Trophoblast cell (in vitro differentiated cells and primary cell): Measurements from ENCODE around the gene PTN.

Experiments used
- DNase-seq, 2 donors: peaks; one replicate each; pipeline ENCODE4 v3.0.0-alpha.2; 2016
- H2AFZ ChIP-seq: 2 replicates; pipeline ENCODE4 v1.6.1; 2013; ENCODE audit warnings: low read length, moderate library complexity, mild to moderate bottlenecking; ENCODE audit not compliant: insufficient read depth, poor library complexity
- H2AK5ac ChIP-seq: 2 replicates; pipeline ENCODE4 v1.6.1; 2013; ENCODE audit warnings: mild to moderate bottlenecking, low read length
- H2BK120ac ChIP-seq: 2 replicates; pipeline ENCODE4 v1.6.1; 2013; ENCODE audit warnings: low read length, mild to moderate bottlenecking, moderate library complexity; ENCODE audit not compliant: insufficient read depth, poor library complexity
- H2BK12ac ChIP-seq: 2 replicates; pipeline ENCODE4 v1.6.1; 2013; ENCODE audit warnings: mild to moderate bottlenecking, low read length, moderate library complexity
- H2BK5ac ChIP-seq: 2 replicates; pipeline ENCODE4 v1.6.1; 2013; ENCODE audit warnings: low read length, low read depth, moderate library complexity, mild to moderate bottlenecking; ENCODE audit not compliant: poor library complexity
- H3K14ac ChIP-seq: 2 replicates; pipeline ENCODE4 v1.6.1; 2013; ENCODE audit warnings: mild to moderate bottlenecking, low read length
- H3K18ac ChIP-seq: 2 replicates; pipeline ENCODE4 v1.6.1; 2013; ENCODE audit warnings: mild to moderate bottlenecking, low read length
- H3K23ac ChIP-seq: 2 replicates; pipeline ENCODE4 v1.6.1; 2013; ENCODE audit warnings: low read length
- H3K27ac ChIP-seq: 2 replicates; pipeline ENCODE4 v1.5.1; 2013; ENCODE audit warnings: low read depth, mild to moderate bottlenecking, inconsistent platforms, low read length, moderate library complexity
- H3K27me3 ChIP-seq: 2 replicates; pipeline ENCODE4 v1.6.1; 2013; ENCODE audit warnings: inconsistent platforms, mild to moderate bottlenecking, low read length, moderate library complexity; ENCODE audit not compliant: insufficient read depth
- H3K36me3 ChIP-seq, 2 experiments: 1 replicate in 1 of 2; 2 replicates in 1 of 2; pipeline ENCODE4 v1.6.1; 2013; ENCODE audit warnings: low read length in 2 of 2, mild to moderate bottlenecking in 2 of 2, moderate library complexity in 1 of 2; ENCODE audit not compliant: insufficient read depth in 2 of 2, control insufficient read depth in 1 of 2
- H3K4ac ChIP-seq: 2 replicates; pipeline ENCODE4 v1.6.1; 2013; ENCODE audit warnings: low read depth, mild to moderate bottlenecking, low read length, moderate library complexity
- H3K4me1 ChIP-seq, 2 experiments: 1 replicate in 1 of 2; 2 replicates in 1 of 2; pipeline ENCODE4 v1.6.1; 2013; ENCODE audit warnings: low read length in 2 of 2, mild to moderate bottlenecking in 2 of 2, moderate library complexity in 1 of 2; ENCODE audit not compliant: insufficient read depth in 2 of 2, control insufficient read depth in 1 of 2
- H3K4me2 ChIP-seq: 2 replicates; pipeline ENCODE4 v1.6.1; 2013; ENCODE audit warnings: inconsistent platforms, mild to moderate bottlenecking, low read length, moderate library complexity
- H3K4me3 ChIP-seq: 2 replicates; pipeline ENCODE4 v1.5.1; 2013; ENCODE audit warnings: mild to moderate bottlenecking, low read depth, low read length, inconsistent platforms
- H3K79me1 ChIP-seq: one replicate; pipeline ENCODE4 v1.6.1; 2013; ENCODE audit warnings: low read length
- H3K79me2 ChIP-seq: 2 replicates; pipeline ENCODE4 v1.6.1; 2013; ENCODE audit warnings: low read length, mild to moderate bottlenecking; ENCODE audit not compliant: control insufficient read depth, insufficient read depth, poor library complexity
- H3K9ac ChIP-seq: 2 replicates; pipeline ENCODE4 v1.6.1; 2013; ENCODE audit warnings: mild to moderate bottlenecking, low read length
- H3K9me3 ChIP-seq: 2 replicates; pipeline ENCODE4 v1.6.1; 2013; ENCODE audit warnings: low read depth, mild to moderate bottlenecking, control low read depth, inconsistent platforms, low read length; ENCODE audit not compliant: insufficient read depth
- H4K12ac ChIP-seq: 2 replicates; pipeline ENCODE4 v1.6.1; 2013; ENCODE audit warnings: low read depth, mild to moderate bottlenecking, low read length, moderate library complexity
- H4K8ac ChIP-seq: 2 replicates; pipeline ENCODE4 v1.6.1; 2013; ENCODE audit warnings: low read depth, mild to moderate bottlenecking, low read length, moderate library complexity
- H4K91ac ChIP-seq: one replicate; pipeline ENCODE4 v1.6.1; 2013; ENCODE audit warnings: low read depth, mild to moderate bottlenecking, low read length, moderate library complexity
- WGBS: extraction: QIAGEN DNeasy Blood & Tissue Kit; methylation state at CpG from one replicate; pipeline ENCODE4 v1.1.7; 2013; ENCODE audit warnings: missing lambda C conversion rate; ENCODE audit not compliant: insufficient read length, insufficient coverage; ENCODE audit errors: extremely low coverage; 5-methylcytosine and 5-hydroxymethylcytosine counted together

The PTN gene

GRCh38 chr7:137283153-137283552 is 60.4 kb downstream of the PTN start:
- no peak overlapping the region for H3K14ac ChIP-seq
- H3K27me3 ChIP-seq = no peaks in the 10 kb centered on the region
- no peak overlapping the region for H2AK5ac ChIP-seq
- no peak overlapping the region for H3K18ac ChIP-seq
- DNase-seq = no peak
- no peak overlapping the region for H2BK12ac ChIP-seq
- H3K4me1 ChIP-seq = no peaks in the 10 kb centered on the region
- no CpG with 5 or more reads among the region's 6 CpGs for WGBS
- no peaks in the 10 kb centered on the region for H3K36me3 ChIP-seq
- no peak overlapping the region for H4K12ac ChIP-seq
- no peaks in the 10 kb centered on the region for H3K79me2 ChIP-seq
- no peaks in the 10 kb centered on the region for H3K79me1 ChIP-seq
- H4K8ac ChIP-seq = no peak overlapping the region
- no peak overlapping the region for H3K4me2 ChIP-seq
- no peak overlapping the region for H3K4ac ChIP-seq
- H2BK120ac ChIP-seq = no peak overlapping the region
- H4K91ac ChIP-seq = no peak overlapping the region
- no peak overlapping the region for H3K27ac ChIP-seq
- no peak overlapping the region for H2BK5ac ChIP-seq
- no peak overlapping the region for H3K23ac ChIP-seq
- H3K9me3 ChIP-seq = no peaks in the 10 kb centered on the region
- no peak overlapping the region for H2AFZ ChIP-seq
- H3K4me3 ChIP-seq = no peak overlapping the region
- no peak overlapping the region for H3K9ac ChIP-seq

GRCh38 chr7:137282043-137282442 is 61.5 kb downstream of the PTN start:
- Histone ChIP-seq H3K79me1 (no peaks in the 10 kb centered on the region), H3K27ac (no peak overlapping the region), H3K79me2 (no peaks in the 10 kb centered on the region)

GRCh38 chr7:137276189-137276588 is 67.3 kb downstream of the PTN start:
- no CpG with 5 or more reads among the region's 5 CpGs for WGBS
- H2BK12ac ChIP-seq = no peak overlapping the region
- H3K27ac ChIP-seq = no peak overlapping the region
- no peak overlapping the region for H4K12ac ChIP-seq
- no peak overlapping the region for H3K23ac ChIP-seq
- H3K9ac ChIP-seq = no peak overlapping the region
- H3K14ac ChIP-seq = no peak overlapping the region
- no peak overlapping the region for H2BK5ac ChIP-seq
- H3K4me1 ChIP-seq = peaks cover 0 to 2% of the 10 kb centered on the region in 2 experiments
- H2AK5ac ChIP-seq = no peak overlapping the region
- H3K36me3 ChIP-seq = no peaks in the 10 kb centered on the region
- no peak overlapping the region for H4K91ac ChIP-seq
- H3K79me2 ChIP-seq = no peaks in the 10 kb centered on the region
- no peak for DNase-seq
- H3K4me2 ChIP-seq = no peak overlapping the region
- no peak overlapping the region for H4K8ac ChIP-seq
- no peak overlapping the region for H3K4ac ChIP-seq
- H2AFZ ChIP-seq = no peak overlapping the region
- no peaks in the 10 kb centered on the region for H3K27me3 ChIP-seq
- no peak overlapping the region for H3K4me3 ChIP-seq
- no peaks in the 10 kb centered on the region for H3K79me1 ChIP-seq
- H3K9me3 ChIP-seq = no peaks in the 10 kb centered on the region
- H3K18ac ChIP-seq = no peak overlapping the region
- no peak overlapping the region for H2BK120ac ChIP-seq

More at GRCh38 chr7:137282043-137282442, 61.5 kb downstream of the PTN start:
- H3K4ac ChIP-seq = no peak overlapping the region
- H2BK12ac ChIP-seq = no peak overlapping the region
- no peak overlapping the region for H3K18ac ChIP-seq
- no peak overlapping the region for H4K12ac ChIP-seq
- H3K14ac ChIP-seq = no peak overlapping the region
- H2AFZ ChIP-seq = no peak overlapping the region
- H2BK5ac ChIP-seq = no peak overlapping the region
- H4K8ac ChIP-seq = no peak overlapping the region
- no peaks in the 10 kb centered on the region for H3K9me3 ChIP-seq
- H2AK5ac ChIP-seq = no peak overlapping the region
- H3K36me3 ChIP-seq = no peaks in the 10 kb centered on the region
- H3K23ac ChIP-seq = no peak overlapping the region
- no peak overlapping the region for H4K91ac ChIP-seq
- H3K4me2 ChIP-seq = no peak overlapping the region
- H3K9ac ChIP-seq = no peak overlapping the region
- H3K4me1 ChIP-seq = no peaks in the 10 kb centered on the region
- no peaks in the 10 kb centered on the region for H3K27me3 ChIP-seq
- no peak for DNase-seq
- no peak overlapping the region for H2BK120ac ChIP-seq
- no peak overlapping the region for H3K4me3 ChIP-seq

- Histone ChIP-seq H3K79me2 (peaks cover 13% of the 10 kb centered on the region), H3K36me3 (no peaks in the 10 kb centered on the region), H2AK5ac (no peak overlapping the region), H4K91ac (no peak overlapping the region), H2BK12ac (no peak overlapping the region), H3K4ac (no peak overlapping the region), H2BK5ac (no peak overlapping the region), H3K9me3 (no peaks in the 10 kb centered on the region), H2BK120ac (no peak overlapping the region), H3K9ac (no peak overlapping the region), H3K18ac (no peak overlapping the region), H3K27me3 (no peaks in the 10 kb centered on the region), H2AFZ (no peak overlapping the region), H3K79me1 (peaks cover 19% of the 10 kb centered on the region), H3K4me2 (no peak overlapping the region), H4K12ac (no peak overlapping the region), H3K4me3 (no peak overlapping the region), H3K14ac (no peak overlapping the region), H3K27ac (no peak overlapping the region), H3K4me1 (peaks cover 2 to 5% of the 10 kb centered on the region in 2 experiments), H3K23ac (no peak overlapping the region), H4K8ac (no peak overlapping the region)
- DNase-seq = no peak
- WGBS = no CpG with 5 or more reads among the region's 5 CpGs
Observed at GRCh38 chr7:137272249-137272648, 71.3 kb downstream of the PTN start.
